ENCODE measurements around the gene INPP5D.

DNA sequence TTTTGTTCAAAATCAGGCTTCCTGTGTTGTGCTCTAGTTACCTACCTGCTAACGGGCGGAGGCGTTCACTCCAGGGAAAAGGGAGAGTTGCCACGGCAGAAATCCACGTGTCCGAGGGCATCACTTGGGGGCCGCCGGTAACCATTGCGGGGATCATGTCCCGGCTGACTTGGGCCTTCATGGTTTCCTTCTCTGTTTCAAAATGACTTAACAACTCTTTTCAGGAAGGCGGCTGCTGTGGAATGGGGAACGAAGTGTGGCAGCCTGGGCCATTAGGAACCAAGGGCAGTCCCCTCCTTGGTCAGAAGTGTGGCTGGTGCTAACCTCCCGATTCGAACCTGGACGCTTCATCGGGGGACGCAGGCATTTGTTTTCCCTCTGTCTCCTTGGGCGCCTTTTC, 56.8 kb downstream of the INPP5D start:
- TF ChIP-seq RAD21 (IDR thresholded peaks at IDR 0.05; ENCODE audit: low read depth), result no peak
- TF ChIP-seq EP300 (IDR thresholded peaks at IDR 0.05; ENCODE audit: borderline replicate concordance), result no peak
- TF ChIP-seq CEBPB (IDR thresholded peaks at IDR 0.05), result no peak
- TF ChIP-seq, protein P1, sequence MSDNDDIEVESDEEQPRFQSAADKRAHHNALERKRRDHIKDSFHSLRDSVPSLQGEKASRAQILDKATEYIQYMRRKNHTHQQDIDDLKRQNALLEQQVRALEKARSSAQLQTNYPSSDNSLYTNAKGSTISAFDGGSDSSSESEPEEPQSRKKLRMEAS (IDR thresholded peaks at IDR 0.05), result no peak
- TF ChIP-seq YY1 (IDR thresholded peaks at IDR 0.05; ENCODE audit: low read depth), result no peak
- TF ChIP-seq ZBTB7A (IDR thresholded peaks at IDR 0.05; ENCODE audit: low read depth), result no peak
- TF ChIP-seq TCF12 (IDR thresholded peaks at IDR 0.05; ENCODE audit: low read depth), result no peak
- TF ChIP-seq NFIC (IDR thresholded peaks at IDR 0.05), result no peak
- no peak for TF ChIP-seq TAF1 (IDR thresholded peaks at IDR 0.05; ENCODE audit: low read depth)
- TF ChIP-seq, protein P2, sequence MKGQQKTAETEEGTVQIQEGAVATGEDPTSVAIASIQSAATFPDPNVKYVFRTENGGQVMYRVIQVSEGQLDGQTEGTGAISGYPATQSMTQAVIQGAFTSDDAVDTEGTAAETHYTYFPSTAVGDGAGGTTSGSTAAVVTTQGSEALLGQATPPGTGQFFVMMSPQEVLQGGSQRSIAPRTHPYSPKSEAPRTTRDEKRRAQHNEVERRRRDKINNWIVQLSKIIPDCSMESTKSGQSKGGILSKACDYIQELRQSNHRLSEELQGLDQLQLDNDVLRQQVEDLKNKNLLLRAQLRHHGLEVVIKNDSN (IDR thresholded peaks at IDR 0.05), result no peak
- no peak for TF ChIP-seq CREB1 (IDR thresholded peaks at IDR 0.05; ENCODE audit: low read depth)
- TF ChIP-seq FOXM1 (IDR thresholded peaks at IDR 0.05; ENCODE audit: borderline replicate concordance, low read depth), result no peak
